Astrocyte (in vitro differentiated cells and primary cell): Measurements from ENCODE around the gene RPS25. TPM values are rescaled to one million over a fixed set of nuclear protein-coding genes. Genes with fewer than 3 reads are reported as not detected.
"Not testable (repeated sequence)": the region's sequence is repeated elsewhere in the genome, so short reads cannot be mapped to it uniquely, and the experiment has no call there.

Experiments used
- DNase-seq: peaks from one replicate; pipeline ENCODE4 v3.0.0-alpha.2; 2010; ENCODE audit warnings: low read depth
- FAIRE-seq: peaks from 2 replicates; lab custom pipeline; 2011; peaks lifted over from hg19 to GRCh38; lab: Jason Lieb, UNC
- H2AFZ ChIP-seq: 2 replicates; pipeline ENCODE4 v1.6.0; 2012; ENCODE audit warnings: low read depth, low read length, inconsistent platforms
- H3K27ac ChIP-seq: 2 replicates; pipeline ENCODE4 v1.5.1; 2011; ENCODE audit warnings: low read depth, low read length, inconsistent platforms
- H3K27me3 ChIP-seq: 2 replicates; pipeline ENCODE4 v1.6.0; 2011; ENCODE audit warnings: low read length, inconsistent platforms; ENCODE audit not compliant: insufficient read depth
- H3K36me3 ChIP-seq: 2 replicates; pipeline ENCODE4 v1.5.1; 2011; ENCODE audit warnings: low read length, inconsistent platforms; ENCODE audit not compliant: insufficient read depth
- H3K4me1 ChIP-seq: 2 replicates; pipeline ENCODE4 v1.5.1; 2011; ENCODE audit warnings: low read length, inconsistent platforms; ENCODE audit not compliant: insufficient read depth
- H3K4me2 ChIP-seq: 2 replicates; pipeline ENCODE4 v1.6.0; 2012; ENCODE audit warnings: low read length, inconsistent platforms
- H3K4me3 ChIP-seq: 2 replicates; pipeline ENCODE4 v1.5.1; 2011; ENCODE audit warnings: low read depth, mild to moderate bottlenecking, low read length, inconsistent platforms; ENCODE audit not compliant: insufficient read depth
- H3K79me2 ChIP-seq: 2 replicates; pipeline ENCODE4 v1.6.0; 2012; ENCODE audit warnings: mild to moderate bottlenecking, low read length, inconsistent platforms; ENCODE audit not compliant: insufficient read depth
- H3K9ac ChIP-seq: 2 replicates; pipeline ENCODE4 v1.6.0; 2012; ENCODE audit warnings: mild to moderate bottlenecking, low read length, inconsistent platforms
- H3K9me3 ChIP-seq: 2 replicates; pipeline ENCODE4 v1.5.1; 2012; ENCODE audit warnings: low read depth, mild to moderate bottlenecking, low read length, inconsistent platforms; ENCODE audit not compliant: insufficient read depth
- H4K20me1 ChIP-seq: 2 replicates; pipeline ENCODE4 v1.6.0; 2012; ENCODE audit warnings: low read length, inconsistent platforms; ENCODE audit not compliant: insufficient read depth
- H3K27ac Mint-ChIP-seq: one replicate; pipeline ENCODE4 v1.8.0; 2021; ENCODE audit warnings: mild to moderate bottlenecking, mixed read lengths; ENCODE audit not compliant: unreplicated experiment
- H3K27me3 Mint-ChIP-seq: one replicate; pipeline ENCODE4 v1.8.0; 2021; ENCODE audit warnings: low read depth, mixed read lengths; ENCODE audit not compliant: unreplicated experiment
- H3K36me3 Mint-ChIP-seq: one replicate; pipeline ENCODE4 v1.8.0; 2021; ENCODE audit warnings: low read depth, mixed read lengths; ENCODE audit not compliant: unreplicated experiment
- H3K4me1 Mint-ChIP-seq: one replicate; pipeline ENCODE4 v1.8.0; 2021; ENCODE audit warnings: low read depth, mixed read lengths; ENCODE audit not compliant: unreplicated experiment
- H3K4me3 Mint-ChIP-seq: one replicate; pipeline ENCODE4 v1.8.0; 2021; ENCODE audit warnings: mild to moderate bottlenecking, moderate library complexity, mixed read lengths; ENCODE audit not compliant: unreplicated experiment
- H3K9me3 Mint-ChIP-seq: one replicate; pipeline ENCODE4 v1.8.0; 2021; ENCODE audit warnings: mild to moderate bottlenecking, mixed read lengths; ENCODE audit not compliant: unreplicated experiment
- EZH2 ChIP-seq: IDR thresholded peaks from 2 replicates; pipeline ENCODE4 v1.6.1; 2012; ENCODE audit warnings: mild to moderate bottlenecking, low read length, inconsistent platforms; ENCODE audit not compliant: insufficient read depth
- total RNA-seq: library from RNA; stranded (reverse); gene quantifications from 2 replicates; pipeline ENCODE4 v1.2.1, GENCODE V29; 2021
- TF ChIP-seq, protein P1 (sequence below): IDR thresholded peaks from 2 replicates; pipeline ENCODE4 v1.5.1; 2011; ENCODE audit warnings: low read depth, mild to moderate bottlenecking, inconsistent platforms, low read length, moderate library complexity; ENCODE audit not compliant: insufficient read depth

The RPS25 gene
- total RNA-seq, 1 donor from 2014 or later, result 750 TPM

DNA sequence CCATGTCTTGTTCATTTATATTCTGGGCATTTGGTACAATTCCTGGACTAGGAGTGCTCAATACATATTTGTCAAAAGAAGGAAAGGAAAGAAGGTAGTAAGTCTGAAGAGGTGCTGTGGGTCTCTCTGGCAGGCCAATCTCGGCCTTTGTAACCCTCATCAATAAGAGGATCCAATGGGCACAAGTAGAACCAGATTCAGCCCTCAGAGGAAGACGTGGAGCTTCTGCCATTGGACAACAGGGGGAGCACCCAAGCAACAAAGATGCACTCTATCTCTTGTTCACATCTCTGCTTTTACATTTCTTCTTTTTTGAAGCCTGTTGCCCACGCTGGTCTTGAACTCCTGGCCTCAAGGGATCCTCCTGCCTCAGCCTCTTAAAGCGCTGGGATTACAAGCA, 47.2 kb upstream of the RPS25 start:
- Mint-ChIP-seq H3K9me3 (no peaks in the 10 kb centered on the region), H3K4me1 (peaks cover 2% of the 10 kb centered on the region), H3K36me3 (peaks cover 3% of the 10 kb centered on the region), H3K27ac (no peak overlapping the region), H3K4me3 (no peak overlapping the region), H3K27me3 (no peaks in the 10 kb centered on the region)
- H4K20me1 ChIP-seq, result no peaks in the 10 kb centered on the region
- FAIRE-seq (no peak), DNase-seq (no peak)
- no peak overlapping the region for H3K4me2 ChIP-seq
- TF ChIP-seq, protein P1, sequence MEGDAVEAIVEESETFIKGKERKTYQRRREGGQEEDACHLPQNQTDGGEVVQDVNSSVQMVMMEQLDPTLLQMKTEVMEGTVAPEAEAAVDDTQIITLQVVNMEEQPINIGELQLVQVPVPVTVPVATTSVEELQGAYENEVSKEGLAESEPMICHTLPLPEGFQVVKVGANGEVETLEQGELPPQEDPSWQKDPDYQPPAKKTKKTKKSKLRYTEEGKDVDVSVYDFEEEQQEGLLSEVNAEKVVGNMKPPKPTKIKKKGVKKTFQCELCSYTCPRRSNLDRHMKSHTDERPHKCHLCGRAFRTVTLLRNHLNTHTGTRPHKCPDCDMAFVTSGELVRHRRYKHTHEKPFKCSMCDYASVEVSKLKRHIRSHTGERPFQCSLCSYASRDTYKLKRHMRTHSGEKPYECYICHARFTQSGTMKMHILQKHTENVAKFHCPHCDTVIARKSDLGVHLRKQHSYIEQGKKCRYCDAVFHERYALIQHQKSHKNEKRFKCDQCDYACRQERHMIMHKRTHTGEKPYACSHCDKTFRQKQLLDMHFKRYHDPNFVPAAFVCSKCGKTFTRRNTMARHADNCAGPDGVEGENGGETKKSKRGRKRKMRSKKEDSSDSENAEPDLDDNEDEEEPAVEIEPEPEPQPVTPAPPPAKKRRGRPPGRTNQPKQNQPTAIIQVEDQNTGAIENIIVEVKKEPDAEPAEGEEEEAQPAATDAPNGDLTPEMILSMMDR, result peak; percentile 47
- TF ChIP-seq EZH2, result no peak
- H2AFZ ChIP-seq, result no peak overlapping the region
- H3K27ac ChIP-seq, result no peak overlapping the region
- H3K36me3 ChIP-seq, result peaks cover 4% of the 10 kb centered on the region
- no peak overlapping the region for H3K4me3 ChIP-seq
- peaks cover 39% of the 10 kb centered on the region for H3K79me2 ChIP-seq
- H3K4me1 ChIP-seq, result no peaks in the 10 kb centered on the region
- no peaks in the 10 kb centered on the region for H3K27me3 ChIP-seq
- H3K9me3 ChIP-seq, result no peaks in the 10 kb centered on the region
- no peak overlapping the region for H3K9ac ChIP-seq

DNA sequence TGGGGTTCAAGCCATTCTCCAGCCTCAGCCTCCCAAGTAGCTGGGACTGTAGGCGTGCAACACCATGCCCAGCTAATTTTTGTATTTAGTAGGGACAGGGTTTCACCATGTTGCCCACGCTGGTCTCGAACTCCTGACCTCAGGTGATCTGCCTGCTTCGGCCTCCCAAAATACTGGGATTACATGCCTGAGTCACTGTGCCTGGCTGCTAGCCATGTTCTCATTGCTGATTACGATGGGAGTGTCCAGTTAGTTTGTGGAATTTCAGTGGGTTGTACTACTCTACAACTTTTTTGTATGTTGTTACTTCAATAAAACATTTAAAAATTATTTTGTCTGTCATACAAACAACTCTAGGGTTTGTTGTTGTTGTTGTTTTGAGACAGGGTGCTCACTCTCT, 44.6 kb upstream of the RPS25 start:
- Histone ChIP-seq H3K4me2 (no peak overlapping the region), H3K4me1 (peaks cover 6% of the 10 kb centered on the region), H2AFZ (no peak overlapping the region), H3K4me3 (no peak overlapping the region), H4K20me1 (no peaks in the 10 kb centered on the region), H3K79me2 (peaks cover 27% of the 10 kb centered on the region), H3K9me3 (no peaks in the 10 kb centered on the region), H3K9ac (no peak overlapping the region), H3K27me3 (no peaks in the 10 kb centered on the region), H3K36me3 (no peaks in the 10 kb centered on the region), H3K27ac (no peak overlapping the region)
- Mint-ChIP-seq H3K36me3 (no peaks in the 10 kb centered on the region), H3K27ac (no peak overlapping the region), H3K9me3 (no peaks in the 10 kb centered on the region), H3K4me3 (no peak overlapping the region), H3K27me3 (no peaks in the 10 kb centered on the region), H3K4me1 (peaks cover 3% of the 10 kb centered on the region)
- no peak for TF ChIP-seq EZH2
- TF ChIP-seq, protein P1, result no peak
- peak; percentile 47 for DNase-seq
- FAIRE-seq, result no peak

DNA sequence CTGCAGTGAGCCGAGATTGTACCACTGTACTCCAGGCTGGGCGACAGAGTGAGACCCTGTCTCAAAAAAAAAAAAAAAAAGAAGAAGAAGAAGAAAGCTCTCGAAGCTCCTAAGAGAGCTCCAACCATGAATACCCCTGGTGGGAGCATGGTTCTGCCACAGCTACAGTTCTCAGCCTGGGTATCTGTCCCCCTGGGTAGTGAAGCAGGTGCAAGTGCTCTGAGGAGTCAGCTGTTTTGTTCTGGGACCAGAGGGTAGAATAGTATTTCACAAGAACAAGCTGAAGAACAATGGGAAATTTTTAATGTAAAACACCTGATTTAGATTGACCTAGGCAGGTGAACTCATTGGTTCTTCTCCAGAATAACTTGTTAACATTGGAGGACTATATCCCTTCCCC, 43.1 kb upstream of the RPS25 start:
- Histone ChIP-seq H2AFZ (no peak overlapping the region), H3K79me2 (peaks cover 24% of the 10 kb centered on the region), H3K9ac (no peak overlapping the region), H3K36me3 (no peaks in the 10 kb centered on the region), H3K4me2 (no peak overlapping the region), H3K27ac (no peak overlapping the region), H3K9me3 (no peaks in the 10 kb centered on the region), H3K4me3 (no peak overlapping the region), H4K20me1 (peaks cover under 1% of the 10 kb centered on the region), H3K4me1 (peaks cover 9% of the 10 kb centered on the region), H3K27me3 (no peaks in the 10 kb centered on the region)
- H3K4me3 Mint-ChIP-seq, result no peak overlapping the region
- no peak for DNase-seq
- no peak for TF ChIP-seq EZH2
- TF ChIP-seq, protein P1, result no peak
- no peaks in the 10 kb centered on the region for H3K27me3 Mint-ChIP-seq
- no peaks in the 10 kb centered on the region for H3K36me3 Mint-ChIP-seq
- peaks cover 6% of the 10 kb centered on the region for H3K4me1 Mint-ChIP-seq
- H3K27ac Mint-ChIP-seq, result no peak overlapping the region
- no peak for FAIRE-seq
- H3K9me3 Mint-ChIP-seq, result no peaks in the 10 kb centered on the region

DNA sequence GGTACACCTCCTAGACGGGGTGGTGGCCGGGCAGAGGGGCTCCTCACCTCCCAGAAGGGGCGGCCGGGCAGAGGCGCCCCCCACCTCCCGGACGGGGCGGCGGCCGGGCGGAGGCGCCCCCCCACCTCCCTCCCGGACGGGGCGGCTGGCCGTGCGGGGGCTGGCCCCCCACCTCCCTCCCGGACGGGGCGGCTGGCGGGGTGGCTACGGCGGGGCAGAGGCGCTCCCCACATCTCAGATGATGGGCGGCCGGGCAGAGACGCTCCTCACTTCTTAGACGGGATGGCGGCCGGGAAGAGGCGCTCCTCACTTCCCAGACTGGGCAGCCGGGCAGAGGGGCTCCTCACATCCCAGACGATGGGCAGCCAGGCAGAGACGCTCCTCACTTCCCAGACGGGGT, 41.0 kb upstream of the RPS25 start:
- not testable (repeated sequence) for H3K27me3 Mint-ChIP-seq, H3K4me3 ChIP-seq, H3K9me3 ChIP-seq, H2AFZ ChIP-seq, H3K4me3 Mint-ChIP-seq, H3K27ac Mint-ChIP-seq, H3K27me3 ChIP-seq, FAIRE-seq, H3K9me3 Mint-ChIP-seq, H3K4me2 ChIP-seq, DNase-seq, H3K36me3 Mint-ChIP-seq, H3K9ac ChIP-seq, H3K27ac ChIP-seq
- peaks cover 14% of the 10 kb centered on the region for H3K36me3 ChIP-seq
- H3K4me1 Mint-ChIP-seq, result peaks cover 14% of the 10 kb centered on the region
- H3K79me2 ChIP-seq, result peaks cover 33% of the 10 kb centered on the region
- peaks cover 22% of the 10 kb centered on the region for H4K20me1 ChIP-seq
- H3K4me1 ChIP-seq, result peaks cover 18% of the 10 kb centered on the region
